Neural crest cell (in vitro differentiated cells): ENCODE results near the gene PAX6. TPM values are rescaled to one million over a fixed set of nuclear protein-coding genes. Genes with fewer than 3 reads are reported as not detected.

Experiments used
- DNase-seq: peaks from one replicate; pipeline ENCODE4 v3.0.0; 2021; ENCODE audit warnings: low read depth, mixed read lengths, low spot score
- H3K27ac Mint-ChIP-seq: one replicate; pipeline ENCODE4 v1.8.0; 2021; ENCODE audit warnings: mild to moderate bottlenecking, mixed read lengths; ENCODE audit not compliant: unreplicated experiment
- H3K27me3 Mint-ChIP-seq: 2 replicates; pipeline ENCODE4 v1.8.0; 2021; ENCODE audit warnings: low read depth, mild to moderate bottlenecking, mixed read lengths
- H3K36me3 Mint-ChIP-seq: 2 replicates; pipeline ENCODE4 v1.8.0; 2021; ENCODE audit warnings: low read depth, mild to moderate bottlenecking, mixed read lengths
- H3K4me1 Mint-ChIP-seq: 2 replicates; pipeline ENCODE4 v1.8.0; 2021; ENCODE audit warnings: mixed read lengths
- H3K4me3 Mint-ChIP-seq: one replicate; pipeline ENCODE4 v1.8.0; 2021; ENCODE audit warnings: mild to moderate bottlenecking, mixed read lengths
- H3K9me3 Mint-ChIP-seq: 2 replicates; pipeline ENCODE4 v1.8.0; 2021; ENCODE audit warnings: mixed read lengths
- CTCF ChIP-seq: fragments of 200-600 bp; sonication (generic); conservative IDR thresholded peaks from 2 replicates; pipeline ENCODE4 v1.5.0; 2021; ENCODE audit warnings: antibody characterized with exemption, mild to moderate bottlenecking
- total RNA-seq: library from RNA; stranded (reverse); gene quantifications from 2 replicates; pipeline ENCODE4 v1.2.1, GENCODE V29; 2021

The PAX6 gene
- total RNA-seq, 1 donor from 2014 or later = 83.7 TPM

GRCh38 chr11:31798554-31799434 lies 12.3 kb downstream of the PAX6 start:
- DNase-seq = no peak
- TF ChIP-seq CTCF = peak; percentile 47
- Mint-ChIP-seq H3K4me3 (peak overlapping the region; percentile 78), H3K9me3 (no peaks in the 10 kb centered on the region), H3K27ac (peak overlapping the region; percentile 38), H3K27me3 (peaks cover 98% of the 10 kb centered on the region), H3K4me1 (peaks cover 79% of the 10 kb centered on the region), H3K36me3 (peaks cover 36% of the 10 kb centered on the region)

GRCh38 chr11:31798057-31798553 lies 13.0 kb downstream of the PAX6 start:
- H3K4me1 Mint-ChIP-seq = peaks cover 77% of the 10 kb centered on the region
- no peaks in the 10 kb centered on the region for H3K9me3 Mint-ChIP-seq
- peaks cover 95% of the 10 kb centered on the region for H3K27me3 Mint-ChIP-seq
- peaks cover 33% of the 10 kb centered on the region for H3K36me3 Mint-ChIP-seq
- no peak for DNase-seq
- no peak for TF ChIP-seq CTCF
- H3K27ac Mint-ChIP-seq = no peak overlapping the region
- H3K4me3 Mint-ChIP-seq = peak overlapping the region; percentile 61

GRCh38 chr11:31797190-31798056 lies 13.7 kb downstream of the PAX6 start:
- H3K27me3 Mint-ChIP-seq = peaks cover 94% of the 10 kb centered on the region
- no peak for DNase-seq

GRCh38 chr11:31796499-31797189 lies 14.5 kb downstream of the PAX6 start:
- Mint-ChIP-seq H3K4me1 (peaks cover 71% of the 10 kb centered on the region), H3K4me3 (peak overlapping the region; percentile 73), H3K27me3 (peaks cover 87% of the 10 kb centered on the region), H3K9me3 (no peaks in the 10 kb centered on the region), H3K36me3 (peaks cover 31% of the 10 kb centered on the region), H3K27ac (peak overlapping the region; percentile 31)
- TF ChIP-seq CTCF = no peak
- DNase-seq = no peak

More at GRCh38 chr11:31797190-31798056, 13.7 kb downstream of the PAX6 start:
- Mint-ChIP-seq H3K36me3 (peaks cover 31% of the 10 kb centered on the region), H3K27ac (peak overlapping the region; percentile 64), H3K4me1 (peaks cover 71% of the 10 kb centered on the region), H3K9me3 (no peaks in the 10 kb centered on the region), H3K4me3 (peak overlapping the region; percentile 73)
- no peak for TF ChIP-seq CTCF
